CD4-positive, alpha-beta T cell treated with Interleukin-6 at 100 ng/mL for 8 hours (primary cell): ENCODE data around the gene INTS11.

Experiments
- DNase-seq: peaks from one replicate; pipeline ENCODE4 v3.0.0-alpha.2; 2020; ENCODE audit warnings: mixed read lengths, low spot score

INTS11 gene

GRCh38 chr1:1343811-1344421, 19.5 kb upstream of the INTS11 start:
- no peak for DNase-seq

GRCh38 chr1:1342584-1343115, 18.2 kb upstream of the INTS11 start:
- no peak for DNase-seq

- DNase-seq = no peak
Observed at GRCh38 chr1:1342061-1342562, 17.7 kb upstream of the INTS11 start.

- no peak for DNase-seq
Observed at GRCh38 chr1:1341549-1342021, 17.1 kb upstream of the INTS11 start.

- DNase-seq = no peak
Observed at GRCh38 chr1:1340791-1341548, 16.5 kb upstream of the INTS11 start.

GRCh38 chr1:1340185-1340584, 15.7 kb upstream of the INTS11 start:
- DNase-seq = no peak

GRCh38 chr1:1338278-1338677, 13.8 kb upstream of the INTS11 start:
- no peak for DNase-seq

GRCh38 chr1:1337793-1338147, 13.3 kb upstream of the INTS11 start:
- DNase-seq = no peak

- no peak for DNase-seq
Observed at GRCh38 chr1:1336931-1337792, 12.7 kb upstream of the INTS11 start.

- DNase-seq = no peak
Observed at GRCh38 chr1:1336446-1336845, 12.0 kb upstream of the INTS11 start.

GRCh38 chr1:1335792-1336248, 11.4 kb upstream of the INTS11 start:
- no peak for DNase-seq

GRCh38 chr1:1335283-1335682, 10.8 kb upstream of the INTS11 start:
- DNase-seq = no peak

- DNase-seq = no peak
Observed at GRCh38 chr1:1334835-1335234, 10.4 kb upstream of the INTS11 start.

- no peak for DNase-seq
Observed at GRCh38 chr1:1333551-1334241, 9.2 kb upstream of the INTS11 start.

- DNase-seq = no peak
Observed at GRCh38 chr1:1332774-1333480, 8.5 kb upstream of the INTS11 start.

- no peak for DNase-seq
Observed at GRCh38 chr1:1332031-1332755, 7.7 kb upstream of the INTS11 start.

- no peak for DNase-seq
Observed at GRCh38 chr1:1331068-1331965, 6.9 kb upstream of the INTS11 start, which contains the start of gene TAS1R3. Gene TAS1R3, plus strand, starts transcription at chr1:1331280. Its CDS starts 66 bp downstream, at chr1:1331346.

- no peak for DNase-seq
Observed at GRCh38 chr1:1330366-1331067, 6.1 kb upstream of the INTS11 start.
